HCT116 (cell line): ENCODE measurements around the gene GRM3. TPM values are rescaled to one million over a fixed set of nuclear protein-coding genes. Genes with fewer than 3 reads are reported as not detected.

Experiments used
- ATAC-seq: fragments of 200-7000 bp; cut with Tn5 transposase; 2 replicates; pipeline ENCODE4 v1.9.1; 2020; ENCODE audit warnings: mild to moderate bottlenecking, moderate library complexity
- BruUV-seq: library from RNA; stranded (reverse); fragments of 400-500 nt; replicated peaks from 2 replicates; lab custom pipeline; 2021; lab: Mats Ljungman, UMichigan
- CTCF ChIA-PET: fragments of 300-600 bp; sonication (Branson Sonifier 250); formaldehyde crosslinking; loops from one replicate; lab custom pipeline; 2021; ENCODE audit warnings: antibody characterized with exemption; lab: Charles Lee
- POLR2A ChIA-PET: fragments of 300-600, 350-600 bp; sonication (Branson Sonifier 250); formaldehyde crosslinking; loops from one replicate; lab custom pipeline; 2021; ENCODE audit warnings: antibody characterized with exemption; lab: Charles Lee
- RAD21 ChIA-PET, 2 experiments: fragments of 300-600 bp; sonication (Branson Sonifier 250); formaldehyde crosslinking; loops; one replicate each; lab custom pipeline; 2023; ENCODE audit warnings: low total read pairs in 2 of 2; ENCODE audit not compliant: uncharacterized antibody in 2 of 2, unreplicated experiment in 2 of 2, low non-redundant PET in 1 of 2; lab: Charles Lee
- DNase-seq: peaks from one replicate; pipeline ENCODE4 v3.0.0-alpha.2; 2010; ENCODE audit warnings: low read depth, low spot score
- H2AFZ ChIP-seq: fragments of 200-600 bp; shearing (Covaris generic), sonication (generic); 2 replicates; pipeline ENCODE4 v1.6.1; 2017; ENCODE audit warnings: low read depth, mixed run types, mixed read lengths, antibody characterized with exemption, low read length; ENCODE audit not compliant: poor library complexity, severe bottlenecking
- H3K27ac ChIP-seq: 2 replicates; pipeline ENCODE4 v1.5.1; 2012; ENCODE audit warnings: low read depth, low read length
- H3K27me3 ChIP-seq: fragments of 200-600 bp; sonication (generic); 2 replicates; pipeline ENCODE4 v1.6.1; 2016; ENCODE audit warnings: mixed run types, low read length, mixed read lengths; ENCODE audit not compliant: insufficient read depth
- H3K36me3 ChIP-seq, 2 experiments: fragments of 200-500 bp in 1 of 2; fragments of 200-600 bp in 1 of 2; sonication (Bioruptor generic) in 1 of 2; sonication (generic) in 1 of 2; 2 replicates each; pipeline versions ENCODE4 v1.5.1 to v1.6.1; 2014 to 2016; ENCODE audit warnings: low read length in 2 of 2, inconsistent platforms in 1 of 2, mixed read lengths in 1 of 2, mixed run types in 1 of 2; ENCODE audit not compliant: insufficient read depth in 2 of 2, control insufficient read depth in 1 of 2
- H3K4me1 ChIP-seq, 2 experiments: fragments of 200-600 bp in 1 of 2; sonication (generic) in 1 of 2; 2 replicates each; pipeline versions ENCODE4 v1.5.1 to v1.6.1; 2012 to 2017; ENCODE audit warnings: low read length in 2 of 2, inconsistent platforms in 1 of 2, mild to moderate bottlenecking in 1 of 2, mixed read lengths in 1 of 2, mixed run types in 1 of 2, moderate library complexity in 1 of 2; ENCODE audit not compliant: insufficient read depth in 2 of 2, control insufficient read depth in 1 of 2
- H3K4me2 ChIP-seq: fragments of 200-600 bp; sonication (generic); 2 replicates; pipeline ENCODE4 v1.6.1; 2017; ENCODE audit warnings: mixed run types, low read length, mixed read lengths
- H3K4me3 ChIP-seq, 2 experiments: fragments of 200-600 bp in 1 of 2; sonication (generic) in 1 of 2; replicated peaks in 1 of 2; 2 replicates each; pipeline ENCODE4 v1.5.1; 2011 to 2016; ENCODE audit warnings: low read length in 2 of 2, control low read depth in 1 of 2, low read depth in 1 of 2, mild to moderate bottlenecking in 1 of 2, mixed read lengths in 1 of 2, mixed run types in 1 of 2
- H3K79me2 ChIP-seq: fragments of 200-600 bp; sonication (generic); 2 replicates; pipeline ENCODE4 v1.6.1; 2017; ENCODE audit warnings: mild to moderate bottlenecking, mixed run types, low read length, moderate library complexity, mixed read lengths; ENCODE audit not compliant: insufficient read depth
- H3K9ac ChIP-seq: fragments of 200-600 bp; sonication (generic); 2 replicates; pipeline ENCODE4 v1.6.1; 2016; ENCODE audit warnings: low read length, mixed read lengths
- H3K9me2 ChIP-seq: fragments of 200-600 bp; sonication (generic), shearing (Covaris generic); 2 replicates; pipeline ENCODE4 v1.6.1; 2017; ENCODE audit warnings: mixed run types, mild to moderate bottlenecking, moderate library complexity; ENCODE audit not compliant: insufficient read depth
- H3K9me3 ChIP-seq, 2 experiments: fragments of 200-500 bp in 1 of 2; fragments of 200-600 bp in 1 of 2; sonication (Bioruptor generic) in 1 of 2; sonication (generic) in 1 of 2; 2 replicates each; pipeline ENCODE4 v1.6.1; 2014 to 2017; ENCODE audit warnings: low read length in 2 of 2, mixed read lengths in 2 of 2, inconsistent platforms in 1 of 2, low read depth in 1 of 2, mild to moderate bottlenecking in 1 of 2, mixed run types in 1 of 2, moderate library complexity in 1 of 2; ENCODE audit not compliant: control insufficient read depth in 1 of 2, insufficient read depth in 1 of 2
- H4K20me1 ChIP-seq: fragments of 200-600 bp; sonication (generic), shearing (Covaris generic); 2 replicates; pipeline ENCODE4 v1.6.1; 2017; ENCODE audit warnings: mixed run types, mild to moderate bottlenecking, moderate library complexity; ENCODE audit not compliant: insufficient read depth
- CBX3 ChIP-seq: IDR thresholded peaks from 2 replicates; pipeline ENCODE4 v1.6.1; 2012; ENCODE audit warnings: low read depth
- ELF1 ChIP-seq: IDR thresholded peaks from 2 replicates; pipeline ENCODE4 v1.6.1; 2012; ENCODE audit warnings: low read depth, borderline replicate concordance
- JUND ChIP-seq: IDR thresholded peaks from 2 replicates; pipeline ENCODE4 v1.6.1; 2012
- POLR2A ChIP-seq: IDR thresholded peaks from 2 replicates; pipeline ENCODE4 v1.7.0; 2011; ENCODE audit warnings: borderline replicate concordance; ENCODE audit not compliant: insufficient read depth, insufficient read length; ENCODE audit errors: extremely low read depth
- RAD21 ChIP-seq: IDR thresholded peaks from 2 replicates; pipeline ENCODE4 v1.6.1; 2012; ENCODE audit warnings: low read depth, mild to moderate bottlenecking
- SRF ChIP-seq: IDR thresholded peaks from 2 replicates; pipeline ENCODE4 v1.6.1; 2012; ENCODE audit warnings: low read depth
- TCF7L2 ChIP-seq: IDR thresholded peaks from 2 replicates; pipeline ENCODE4 v1.7.0; 2011; ENCODE audit warnings: borderline replicate concordance, inconsistent platforms; ENCODE audit not compliant: insufficient read depth, insufficient read length; ENCODE audit errors: extremely low read depth
- YY1 ChIP-seq: IDR thresholded peaks from 2 replicates; pipeline ENCODE4 v1.6.1; 2011; ENCODE audit warnings: low read length, low read depth, moderate library complexity, mild to moderate bottlenecking; ENCODE audit not compliant: insufficient replicate concordance; ENCODE audit errors: extremely low read depth
- ZBTB33 ChIP-seq: IDR thresholded peaks from 2 replicates; pipeline ENCODE4 v1.6.1; 2011; ENCODE audit warnings: mild to moderate bottlenecking, low read length, moderate library complexity; ENCODE audit not compliant: insufficient replicate concordance; ENCODE audit errors: extremely low read depth
- intact Hi-C: fragments of 100-400 bp; cut with micrococcal nuclease; formaldehyde crosslinking; loops from 2 replicates; pipeline ENCODE4 v1.10.0; 2022
- total RNA-seq: library from RNA; stranded (reverse); gene quantifications from one replicate; pipeline ENCODE4 v1.2.1, GENCODE V29; 2021; ENCODE audit not compliant: unreplicated experiment

GRM3 gene
- total RNA-seq, 1 experiment from 2014 or later, result not detected

DNA sequence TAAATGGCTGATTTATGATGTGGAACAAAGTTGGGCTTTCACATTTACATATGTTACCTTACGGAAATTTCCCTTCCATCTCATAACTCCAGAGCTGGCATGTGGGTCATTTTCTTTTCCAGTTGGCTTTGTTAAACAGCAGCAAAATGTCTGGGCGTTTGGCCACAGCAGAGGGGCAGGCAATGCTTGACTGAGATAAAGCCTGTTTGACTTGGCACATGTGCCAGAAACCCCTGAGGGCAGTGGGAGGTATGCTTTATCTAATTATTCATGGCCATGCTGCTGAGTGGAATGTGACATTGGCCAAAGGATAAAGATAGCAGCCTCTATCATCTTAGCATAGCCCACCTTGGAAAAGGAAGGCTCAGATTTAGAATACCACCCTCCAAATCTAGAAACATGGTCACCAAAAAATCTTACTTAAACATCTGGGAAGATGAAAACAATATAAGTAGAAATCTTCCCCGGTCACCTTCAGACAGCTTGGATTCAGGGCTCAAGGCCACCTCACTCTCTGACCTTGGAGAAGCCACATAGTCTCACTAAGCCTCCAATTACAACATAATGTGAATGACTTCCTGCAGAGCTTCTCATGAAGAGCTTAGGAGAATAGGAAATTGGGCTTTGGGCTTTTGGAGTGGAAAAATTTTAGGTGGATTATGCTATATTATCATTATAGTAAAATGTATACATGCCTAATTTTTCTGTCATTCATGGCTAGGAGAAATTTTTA lies 101.5 kb downstream of the GRM3 start (continued):
- no peak for TF ChIP-seq ELF1
- no peak for TF ChIP-seq JUND

DNA sequence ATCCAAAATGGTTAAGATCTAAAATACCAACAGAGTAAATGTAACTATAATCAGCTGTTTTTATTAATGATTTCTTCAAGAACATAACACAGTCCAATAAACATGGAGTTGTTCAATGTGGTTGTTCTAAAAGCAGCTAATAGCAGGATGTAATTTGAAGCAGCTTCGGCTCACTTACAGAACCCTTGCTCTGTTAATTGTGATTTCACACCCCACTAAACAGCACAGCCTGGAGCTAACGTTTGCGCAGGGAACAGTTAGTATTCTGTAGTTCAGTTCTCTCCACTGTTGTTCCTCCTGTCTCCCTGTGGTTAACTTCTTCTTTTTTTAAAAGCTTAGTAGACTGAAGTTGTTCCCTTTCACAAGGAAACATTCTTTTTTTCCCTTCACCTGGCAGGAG lies 104.0 kb downstream of the GRM3 start:
- no peaks in the 10 kb centered on the region for H3K9me2 ChIP-seq
- no peak overlapping the region for H2AFZ ChIP-seq
- H3K36me3 ChIP-seq, result no peaks in the 10 kb centered on the region
- H3K27me3 ChIP-seq, result peaks cover 5% of the 10 kb centered on the region; the same call in 1 of the 2 replicates
- no TSS peak for BruUV-seq
- H3K9ac ChIP-seq, result no peak overlapping the region
- POLR2A ChIA-PET, result no interaction called here
- ATAC-seq (no peak), DNase-seq (no peak)
- H3K9me3 ChIP-seq, result no peaks in the 10 kb centered on the region
- CTCF ChIA-PET, result no interaction called here
- no peaks in the 10 kb centered on the region for H4K20me1 ChIP-seq
- H3K4me2 ChIP-seq, result no peak overlapping the region
- RAD21 ChIA-PET, result no interaction called here
- no peak for TF ChIP-seq YY1
- TF ChIP-seq CBX3, result no peak
- TF ChIP-seq ZBTB33, result no peak
- TF ChIP-seq ELF1, result no peak
- no peak for TF ChIP-seq SRF
- TF ChIP-seq JUND, result no peak
- no peak for TF ChIP-seq POLR2A
- no peak for TF ChIP-seq RAD21
- no peak for TF ChIP-seq TCF7L2
- H3K27ac ChIP-seq, result no peak overlapping the region
- no peak overlapping the region for H3K4me3 ChIP-seq
- no peaks in the 10 kb centered on the region for H3K79me2 ChIP-seq
- H3K4me1 ChIP-seq, result no peaks in the 10 kb centered on the region
- intact Hi-C loops, result no loop called here
